ENCODE data around the gene ATP9A. TPM values are rescaled to one million over a fixed set of nuclear protein-coding genes. Genes with fewer than 3 reads are reported as not detected.

The ATP9A gene
- polyA plus RNA-seq, 1 donor from 2014 or later, result 56.1 TPM

DNA sequence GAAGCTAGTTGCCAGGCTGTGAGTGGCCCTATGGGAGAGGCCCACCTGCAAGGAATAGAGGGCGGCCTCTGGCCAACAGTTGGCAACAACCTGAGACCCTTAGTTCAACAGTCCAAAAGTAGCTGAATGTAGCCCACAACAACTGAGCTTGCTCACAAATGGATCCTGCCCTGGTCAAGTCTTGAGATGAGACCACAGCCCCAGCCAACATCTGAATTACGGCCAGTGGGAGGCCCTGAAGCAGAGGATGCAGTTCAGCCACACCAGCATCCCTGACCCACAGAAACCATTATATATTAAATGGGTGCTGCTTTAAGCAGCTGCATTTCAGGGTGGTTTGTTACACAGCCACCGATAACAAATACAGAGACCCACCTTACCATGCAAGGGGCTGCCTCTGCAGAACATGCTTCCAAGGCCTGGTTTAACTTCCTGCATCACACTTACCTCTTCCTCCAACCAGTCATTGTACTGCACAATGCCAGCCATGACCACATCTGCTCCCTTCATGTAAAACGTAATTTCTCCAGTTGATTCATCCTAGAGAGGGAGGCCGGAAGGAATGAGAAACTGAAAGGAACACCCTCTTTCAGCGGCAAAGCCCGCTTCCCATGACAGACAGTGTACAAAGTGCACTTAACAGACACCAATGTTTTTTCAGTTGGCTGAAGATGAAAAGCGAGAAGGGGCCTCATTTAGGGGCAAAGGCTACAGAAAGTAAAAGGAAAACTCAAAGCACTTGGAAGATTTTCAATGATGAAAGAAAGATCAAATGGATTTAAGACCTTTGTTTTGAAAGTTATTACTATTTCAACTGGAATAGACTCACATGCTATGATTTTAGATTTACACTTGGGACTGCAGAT, 139.4 kb downstream of the ATP9A start:
- no peak overlapping the region for H3K9ac ChIP-seq (ENCODE audit: low read length)
- H3K27ac ChIP-seq (ENCODE audit: low read length), result no peak overlapping the region

DNA sequence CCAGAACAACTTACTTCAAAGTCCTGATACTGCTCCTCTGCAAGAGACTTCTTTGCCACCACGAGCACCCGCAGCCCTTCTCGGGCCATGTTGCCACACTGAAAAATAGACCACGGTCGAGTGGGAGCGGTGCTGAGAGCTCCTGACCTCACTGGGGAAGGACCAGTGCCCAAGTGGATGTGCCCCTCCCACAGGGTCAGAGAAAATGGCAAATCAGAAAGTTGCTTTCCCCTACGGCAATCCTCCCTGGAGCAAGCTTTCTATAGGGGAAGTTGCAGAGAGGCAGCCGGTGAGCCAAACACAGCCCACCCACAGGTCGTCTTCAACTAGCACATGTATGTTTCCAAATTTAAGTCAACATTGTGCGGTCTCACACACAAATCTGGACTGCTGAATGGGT, 140.6 kb downstream of the ATP9A start:
- Histone ChIP-seq H3K4me3 (ENCODE audit: low read length) (no peak overlapping the region), H3K9ac (ENCODE audit: low read length) (no peak overlapping the region), H4K20me1 (ENCODE audit: insufficient read depth) (no peaks in the 10 kb centered on the region), H3K36me3 (ENCODE audit: insufficient read depth, low read length) (peaks cover 11% of the 10 kb centered on the region), H3K4me2 (ENCODE audit: low read length) (no peak overlapping the region), H3K27me3 (ENCODE audit: insufficient read depth, low read depth, low read length) (no peaks in the 10 kb centered on the region), H3K9me2 (ENCODE audit: insufficient read depth, low read length) (no peaks in the 10 kb centered on the region), H3K27ac (ENCODE audit: low read length) (no peak overlapping the region), H3K79me2 (replicated peaks; ENCODE audit: insufficient read depth, low read length) (no peaks in the 10 kb centered on the region), H3F3A (ENCODE audit: insufficient read depth, low read length, poor library complexity, severe bottlenecking) (no peaks in the 10 kb centered on the region), H2AFZ (ENCODE audit: low read depth, low read length) (no peak overlapping the region), H3K9me3 (ENCODE audit: low read length) (no peaks in the 10 kb centered on the region)
- TF ChIP-seq POLR2AphosphoS5 (IDR thresholded peaks at IDR 0.05) (no peak), SMC3 (conservative IDR thresholded peaks at IDR 0.05; ENCODE audit: poor library complexity) (no peak), TAF1 (IDR thresholded peaks at IDR 0.05; ENCODE audit: low read depth) (no peak), MXI1 (conservative IDR thresholded peaks at IDR 0.05; ENCODE audit: poor library complexity, severe bottlenecking) (no peak), EZH2 (IDR thresholded peaks at IDR 0.05; ENCODE audit: borderline replicate concordance, insufficient read depth, low read length, poor library complexity, severe bottlenecking) (no peak), EP300 (conservative IDR thresholded peaks at IDR 0.05; ENCODE audit: poor library complexity, severe bottlenecking) (no peak), RAD21 (conservative IDR thresholded peaks at IDR 0.05) (no peak)
- TF ChIP-seq, protein P1, sequence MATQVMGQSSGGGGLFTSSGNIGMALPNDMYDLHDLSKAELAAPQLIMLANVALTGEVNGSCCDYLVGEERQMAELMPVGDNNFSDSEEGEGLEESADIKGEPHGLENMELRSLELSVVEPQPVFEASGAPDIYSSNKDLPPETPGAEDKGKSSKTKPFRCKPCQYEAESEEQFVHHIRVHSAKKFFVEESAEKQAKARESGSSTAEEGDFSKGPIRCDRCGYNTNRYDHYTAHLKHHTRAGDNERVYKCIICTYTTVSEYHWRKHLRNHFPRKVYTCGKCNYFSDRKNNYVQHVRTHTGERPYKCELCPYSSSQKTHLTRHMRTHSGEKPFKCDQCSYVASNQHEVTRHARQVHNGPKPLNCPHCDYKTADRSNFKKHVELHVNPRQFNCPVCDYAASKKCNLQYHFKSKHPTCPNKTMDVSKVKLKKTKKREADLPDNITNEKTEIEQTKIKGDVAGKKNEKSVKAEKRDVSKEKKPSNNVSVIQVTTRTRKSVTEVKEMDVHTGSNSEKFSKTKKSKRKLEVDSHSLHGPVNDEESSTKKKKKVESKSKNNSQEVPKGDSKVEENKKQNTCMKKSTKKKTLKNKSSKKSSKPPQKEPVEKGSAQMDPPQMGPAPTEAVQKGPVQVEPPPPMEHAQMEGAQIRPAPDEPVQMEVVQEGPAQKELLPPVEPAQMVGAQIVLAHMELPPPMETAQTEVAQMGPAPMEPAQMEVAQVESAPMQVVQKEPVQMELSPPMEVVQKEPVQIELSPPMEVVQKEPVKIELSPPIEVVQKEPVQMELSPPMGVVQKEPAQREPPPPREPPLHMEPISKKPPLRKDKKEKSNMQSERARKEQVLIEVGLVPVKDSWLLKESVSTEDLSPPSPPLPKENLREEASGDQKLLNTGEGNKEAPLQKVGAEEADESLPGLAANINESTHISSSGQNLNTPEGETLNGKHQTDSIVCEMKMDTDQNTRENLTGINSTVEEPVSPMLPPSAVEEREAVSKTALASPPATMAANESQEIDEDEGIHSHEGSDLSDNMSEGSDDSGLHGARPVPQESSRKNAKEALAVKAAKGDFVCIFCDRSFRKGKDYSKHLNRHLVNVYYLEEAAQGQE (IDR thresholded peaks at IDR 0.05; ENCODE audit: borderline replicate concordance), result no peak
- TF ChIP-seq, protein P2, sequence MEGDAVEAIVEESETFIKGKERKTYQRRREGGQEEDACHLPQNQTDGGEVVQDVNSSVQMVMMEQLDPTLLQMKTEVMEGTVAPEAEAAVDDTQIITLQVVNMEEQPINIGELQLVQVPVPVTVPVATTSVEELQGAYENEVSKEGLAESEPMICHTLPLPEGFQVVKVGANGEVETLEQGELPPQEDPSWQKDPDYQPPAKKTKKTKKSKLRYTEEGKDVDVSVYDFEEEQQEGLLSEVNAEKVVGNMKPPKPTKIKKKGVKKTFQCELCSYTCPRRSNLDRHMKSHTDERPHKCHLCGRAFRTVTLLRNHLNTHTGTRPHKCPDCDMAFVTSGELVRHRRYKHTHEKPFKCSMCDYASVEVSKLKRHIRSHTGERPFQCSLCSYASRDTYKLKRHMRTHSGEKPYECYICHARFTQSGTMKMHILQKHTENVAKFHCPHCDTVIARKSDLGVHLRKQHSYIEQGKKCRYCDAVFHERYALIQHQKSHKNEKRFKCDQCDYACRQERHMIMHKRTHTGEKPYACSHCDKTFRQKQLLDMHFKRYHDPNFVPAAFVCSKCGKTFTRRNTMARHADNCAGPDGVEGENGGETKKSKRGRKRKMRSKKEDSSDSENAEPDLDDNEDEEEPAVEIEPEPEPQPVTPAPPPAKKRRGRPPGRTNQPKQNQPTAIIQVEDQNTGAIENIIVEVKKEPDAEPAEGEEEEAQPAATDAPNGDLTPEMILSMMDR (IDR thresholded peaks at IDR 0.05; ENCODE audit: poor library complexity, severe bottlenecking), result no peak

More for the DNA sequence above, 139.4 kb downstream of the ATP9A start:
- Histone ChIP-seq H3K4me3 (ENCODE audit: low read length) (no peak overlapping the region), H4K20me1 (ENCODE audit: insufficient read depth) (no peaks in the 10 kb centered on the region), H3K9me2 (ENCODE audit: insufficient read depth, low read length) (no peaks in the 10 kb centered on the region), H3K4me2 (ENCODE audit: low read length) (no peak overlapping the region), H3K79me2 (replicated peaks; ENCODE audit: insufficient read depth, low read length) (no peaks in the 10 kb centered on the region), H3K27me3 (ENCODE audit: insufficient read depth, low read depth, low read length) (no peaks in the 10 kb centered on the region), H3K36me3 (ENCODE audit: insufficient read depth, low read length) (peaks cover 8% of the 10 kb centered on the region), H3K9me3 (ENCODE audit: low read length) (no peaks in the 10 kb centered on the region), H3F3A (ENCODE audit: insufficient read depth, low read length, poor library complexity, severe bottlenecking) (no peaks in the 10 kb centered on the region), H2AFZ (ENCODE audit: low read depth, low read length) (no peak overlapping the region)
- TF ChIP-seq EZH2 (IDR thresholded peaks at IDR 0.05; ENCODE audit: borderline replicate concordance, insufficient read depth, low read length, poor library complexity, severe bottlenecking), result no peak
- no peak for TF ChIP-seq POLR2AphosphoS5 (IDR thresholded peaks at IDR 0.05)
- TF ChIP-seq RAD21 (conservative IDR thresholded peaks at IDR 0.05), result no peak
- no peak for TF ChIP-seq EP300 (conservative IDR thresholded peaks at IDR 0.05; ENCODE audit: poor library complexity, severe bottlenecking)
- TF ChIP-seq, protein P1 (IDR thresholded peaks at IDR 0.05; ENCODE audit: borderline replicate concordance), result no peak
- no peak for TF ChIP-seq MXI1 (conservative IDR thresholded peaks at IDR 0.05; ENCODE audit: poor library complexity, severe bottlenecking)
- no peak for TF ChIP-seq TAF1 (IDR thresholded peaks at IDR 0.05; ENCODE audit: low read depth)
- TF ChIP-seq, protein P2 (IDR thresholded peaks at IDR 0.05; ENCODE audit: poor library complexity, severe bottlenecking), result no peak
- TF ChIP-seq SMC3 (conservative IDR thresholded peaks at IDR 0.05; ENCODE audit: poor library complexity), result no peak

All from neural cell (in vitro differentiated cells).